ENCODE data around the gene C3orf20.

C3orf20 gene

DNA sequence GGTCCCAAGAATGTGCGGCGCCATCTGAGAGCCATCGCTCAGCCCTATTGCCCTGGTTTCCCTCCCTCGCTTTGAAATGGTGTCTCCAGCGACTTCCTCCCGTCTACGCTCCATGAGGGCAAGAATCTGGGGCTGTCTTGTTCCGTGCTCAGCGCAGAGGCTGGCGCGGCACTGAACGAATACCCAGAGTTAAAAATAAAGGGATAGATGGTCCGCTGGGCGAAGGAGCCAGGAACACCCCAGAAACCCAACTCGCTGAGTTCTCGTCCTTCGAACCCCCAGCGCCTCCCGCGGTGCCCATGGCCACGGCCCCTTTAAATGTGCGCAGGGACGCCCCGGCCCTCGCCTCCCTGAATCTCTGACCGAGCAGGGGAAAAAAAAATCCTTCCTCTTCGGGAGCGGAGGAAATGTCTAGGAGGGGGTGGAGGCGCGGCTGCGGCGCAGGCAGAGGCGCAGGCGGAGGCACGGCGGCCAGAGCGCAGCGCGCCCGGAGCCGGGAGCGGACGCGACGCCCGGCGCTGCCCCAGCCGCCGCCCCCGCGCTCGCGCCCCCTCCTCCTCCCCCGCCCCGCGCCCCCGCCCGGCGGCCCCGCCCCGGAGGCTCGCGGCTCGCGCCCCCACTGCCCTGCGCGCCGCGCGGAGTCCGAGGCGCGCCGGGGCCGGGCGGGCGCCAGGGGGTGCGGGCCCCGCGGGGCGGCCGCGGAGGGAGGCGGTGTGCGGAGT lies 135.3 kb downstream of the C3orf20 start:
- no peaks in the 10 kb centered on the region for H3K36me3 ChIP-seq (ENCODE audit: insufficient read depth, insufficient read length, low read length)
- H3K27me3 ChIP-seq (ENCODE audit: insufficient read depth, insufficient read length) = peaks cover 51% of the 10 kb centered on the region
- peak overlapping the region; percentile 90 for H3K9ac ChIP-seq (ENCODE audit: insufficient read length, low read depth)
- DNase-seq (ENCODE audit: low read depth, low spot score) = no peak
- no peaks in the 10 kb centered on the region for H3K9me3 ChIP-seq (ENCODE audit: insufficient read depth, low read length)
- no peak for TF ChIP-seq YY1 (IDR thresholded peaks at IDR 0.05; ENCODE audit: insufficient read depth, insufficient read length)
- TF ChIP-seq SUZ12 (IDR thresholded peaks at IDR 0.05; ENCODE audit: extremely low read depth, insufficient read depth, insufficient read length) = no peak
- TF ChIP-seq ZNF274 (IDR thresholded peaks at IDR 0.05; ENCODE audit: low read depth, low read length) = no peak
- H3K4me1 ChIP-seq (ENCODE audit: insufficient read depth, insufficient read length) = peaks cover 12% of the 10 kb centered on the region
- peak overlapping the region; percentile 72 for H3K4me3 ChIP-seq (ENCODE audit: insufficient read length, low read depth)

DNA sequence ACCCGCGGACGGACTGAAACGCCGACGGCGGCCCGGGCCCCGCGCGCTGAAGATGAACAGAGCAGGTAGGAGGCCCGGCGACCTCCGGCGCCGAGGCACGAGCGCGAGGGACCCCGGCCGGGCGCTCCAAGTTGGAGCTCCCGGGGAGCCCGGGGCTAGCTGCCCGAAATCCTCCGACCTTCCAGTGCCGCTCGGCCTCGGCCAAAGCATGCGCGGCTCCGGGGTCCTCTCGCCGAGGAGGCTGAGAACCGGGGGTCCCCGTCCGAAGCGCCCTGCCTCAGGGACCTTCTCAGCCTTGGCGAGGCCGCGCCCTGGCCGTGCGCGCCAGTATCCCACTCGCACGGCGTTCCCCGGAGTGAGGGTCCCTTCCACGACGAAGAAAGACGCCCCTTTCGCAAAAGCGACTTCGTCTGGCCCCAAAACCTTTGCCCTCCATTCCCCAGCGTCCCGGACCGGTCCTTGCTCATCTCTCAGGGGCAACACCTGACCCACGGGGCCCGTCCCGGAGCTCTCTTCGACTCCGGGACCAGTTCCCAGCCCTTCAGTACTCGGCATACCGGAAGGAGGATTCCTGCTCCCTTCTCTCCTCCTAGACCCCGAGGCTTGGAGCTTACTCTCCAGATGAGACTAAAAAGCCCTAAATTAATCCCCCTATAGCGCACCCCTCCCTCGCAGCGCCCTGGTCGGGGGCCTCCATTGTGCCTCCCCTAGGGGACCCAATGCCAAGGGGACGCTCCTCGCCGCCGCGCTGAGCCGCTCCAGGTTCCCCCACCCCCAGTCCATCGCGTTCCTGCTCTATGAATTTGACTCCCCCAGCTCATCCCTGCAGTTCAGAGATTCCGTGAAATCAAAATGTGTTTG lies 136.1 kb downstream of the C3orf20 start:
- Histone ChIP-seq H3K9me3 (ENCODE audit: insufficient read depth, low read length) (no peaks in the 10 kb centered on the region), H3K36me3 (ENCODE audit: insufficient read depth, insufficient read length, low read length) (no peaks in the 10 kb centered on the region), H3K4me1 (ENCODE audit: insufficient read depth, insufficient read length) (peaks cover 12% of the 10 kb centered on the region), H3K4me3 (ENCODE audit: insufficient read length, low read depth) (peak overlapping the region; percentile 72), H3K9ac (ENCODE audit: insufficient read length, low read depth) (peak overlapping the region; percentile 90), H3K27me3 (ENCODE audit: insufficient read depth, insufficient read length) (peaks cover 51% of the 10 kb centered on the region)
- no peak for DNase-seq (ENCODE audit: low read depth, low spot score)
- TF ChIP-seq ZNF274 (IDR thresholded peaks at IDR 0.05; ENCODE audit: low read depth, low read length) = no peak
- TF ChIP-seq YY1 (IDR thresholded peaks at IDR 0.05; ENCODE audit: insufficient read depth, insufficient read length) = no peak
- no peak for TF ChIP-seq SUZ12 (IDR thresholded peaks at IDR 0.05; ENCODE audit: extremely low read depth, insufficient read depth, insufficient read length)

DNA sequence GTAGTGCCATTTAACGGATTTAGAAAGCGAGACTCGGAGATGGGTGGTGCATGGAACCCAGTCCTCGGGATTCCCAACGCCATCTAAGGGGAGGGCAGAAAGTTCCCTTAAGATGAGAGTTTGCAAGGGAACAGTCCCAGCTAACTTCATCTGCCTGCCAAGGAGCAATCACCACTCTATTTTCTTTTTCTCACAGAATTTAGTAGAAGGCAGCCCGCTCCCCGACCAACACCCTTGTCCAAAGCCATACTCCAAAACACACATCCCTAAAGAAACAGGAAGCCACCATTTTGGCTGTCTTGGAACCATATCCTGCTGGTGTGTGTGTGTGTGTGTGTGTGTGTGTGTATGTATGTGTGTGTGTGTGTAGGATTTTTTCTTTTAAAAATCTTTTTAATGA lies 136.7 kb downstream of the C3orf20 start:
- TF ChIP-seq SUZ12 (IDR thresholded peaks at IDR 0.05; ENCODE audit: extremely low read depth, insufficient read depth, insufficient read length) (no peak), YY1 (IDR thresholded peaks at IDR 0.05; ENCODE audit: insufficient read depth, insufficient read length) (no peak), ZNF274 (IDR thresholded peaks at IDR 0.05; ENCODE audit: low read depth, low read length) (no peak)
- H3K9me3 ChIP-seq (ENCODE audit: insufficient read depth, low read length) = no peaks in the 10 kb centered on the region
- H3K4me1 ChIP-seq (ENCODE audit: insufficient read depth, insufficient read length) = peaks cover 12% of the 10 kb centered on the region
- peaks cover 51% of the 10 kb centered on the region for H3K27me3 ChIP-seq (ENCODE audit: insufficient read depth, insufficient read length)
- H3K36me3 ChIP-seq (ENCODE audit: insufficient read depth, insufficient read length, low read length) = no peaks in the 10 kb centered on the region
- H3K4me3 ChIP-seq (ENCODE audit: insufficient read length, low read depth) = peak overlapping the region; percentile 72
- H3K9ac ChIP-seq (ENCODE audit: insufficient read length, low read depth) = peak overlapping the region; percentile 90
- no peak for DNase-seq (ENCODE audit: low read depth, low spot score)

DNA sequence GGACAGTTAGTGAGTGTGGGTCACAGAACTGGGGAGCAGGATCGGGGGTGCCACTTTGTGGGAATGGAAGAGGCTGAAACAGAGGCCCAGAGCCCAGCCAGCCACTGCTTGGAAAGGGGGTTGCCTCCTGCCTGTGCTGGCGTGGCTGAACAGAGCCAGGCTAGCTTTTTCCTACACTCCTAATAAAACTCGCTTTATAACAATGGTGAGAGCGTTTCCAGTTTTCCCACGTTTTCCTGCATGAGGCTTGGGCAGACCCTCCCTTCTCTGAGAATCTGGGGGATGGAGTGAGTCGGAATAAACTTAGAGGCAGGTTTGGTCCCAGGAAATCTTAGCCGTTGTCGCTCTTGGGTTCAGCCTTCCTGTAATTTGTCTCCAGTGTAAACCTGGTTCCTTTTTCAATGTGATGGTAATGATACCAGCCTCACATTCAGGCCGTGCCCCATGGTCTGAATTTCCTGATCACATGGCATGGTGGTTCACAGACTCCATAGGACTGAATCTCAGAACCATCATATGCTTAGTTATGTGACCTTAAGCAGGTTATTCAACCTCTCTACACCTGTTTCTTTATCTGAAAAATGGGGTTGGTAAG lies 137.4 kb downstream of the C3orf20 start:
- H3K9ac ChIP-seq (ENCODE audit: insufficient read length, low read depth) = no peak overlapping the region
- peaks cover 12% of the 10 kb centered on the region for H3K4me1 ChIP-seq (ENCODE audit: insufficient read depth, insufficient read length)
- no peak for TF ChIP-seq YY1 (IDR thresholded peaks at IDR 0.05; ENCODE audit: insufficient read depth, insufficient read length)
- no peak for TF ChIP-seq SUZ12 (IDR thresholded peaks at IDR 0.05; ENCODE audit: extremely low read depth, insufficient read depth, insufficient read length)
- no peak for TF ChIP-seq ZNF274 (IDR thresholded peaks at IDR 0.05; ENCODE audit: low read depth, low read length)
- H3K36me3 ChIP-seq (ENCODE audit: insufficient read depth, insufficient read length, low read length) = no peaks in the 10 kb centered on the region
- no peak for DNase-seq (ENCODE audit: low read depth, low spot score)
- H3K9me3 ChIP-seq (ENCODE audit: insufficient read depth, low read length) = no peaks in the 10 kb centered on the region
- no peak overlapping the region for H3K4me3 ChIP-seq (ENCODE audit: insufficient read length, low read depth)
- peaks cover 51% of the 10 kb centered on the region for H3K27me3 ChIP-seq (ENCODE audit: insufficient read depth, insufficient read length)

DNA sequence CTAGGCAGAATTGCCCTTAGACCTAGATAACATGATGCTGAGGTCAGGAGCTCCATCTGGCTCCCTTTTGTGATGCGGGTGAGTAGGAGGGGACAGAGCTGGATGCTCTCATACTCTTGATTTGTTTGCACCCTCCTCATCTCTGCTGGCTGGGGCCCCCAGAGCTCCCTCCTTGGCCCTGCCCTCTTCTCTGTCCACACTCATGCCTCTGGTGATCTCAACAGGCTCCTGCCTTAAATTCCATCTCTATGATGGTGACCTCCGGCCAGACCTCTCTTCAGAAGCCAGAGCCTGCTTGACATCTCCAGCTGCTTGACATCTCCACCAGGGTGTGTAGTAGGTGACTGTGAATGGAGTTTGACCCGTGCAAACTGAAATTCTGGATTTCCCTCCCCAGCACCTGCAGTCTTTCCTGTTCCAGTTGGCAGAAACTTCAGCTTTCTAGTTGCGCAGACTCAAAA lies 139.5 kb downstream of the C3orf20 start:
- DNase-seq (ENCODE audit: low read depth, low spot score) = no peak
- Histone ChIP-seq H3K9me3 (ENCODE audit: insufficient read depth, low read length) (no peaks in the 10 kb centered on the region), H3K9ac (ENCODE audit: insufficient read length, low read depth) (no peak overlapping the region), H3K36me3 (ENCODE audit: insufficient read depth, insufficient read length, low read length) (peaks cover 7% of the 10 kb centered on the region), H3K4me1 (ENCODE audit: insufficient read depth, insufficient read length) (peaks cover 12% of the 10 kb centered on the region), H3K4me3 (ENCODE audit: insufficient read length, low read depth) (no peak overlapping the region), H3K27me3 (ENCODE audit: insufficient read depth, insufficient read length) (peaks cover 30% of the 10 kb centered on the region)
- no peak for TF ChIP-seq ZNF274 (IDR thresholded peaks at IDR 0.05; ENCODE audit: low read depth, low read length)
- TF ChIP-seq YY1 (IDR thresholded peaks at IDR 0.05; ENCODE audit: insufficient read depth, insufficient read length) = no peak
- TF ChIP-seq SUZ12 (IDR thresholded peaks at IDR 0.05; ENCODE audit: extremely low read depth, insufficient read depth, insufficient read length) = no peak

DNA sequence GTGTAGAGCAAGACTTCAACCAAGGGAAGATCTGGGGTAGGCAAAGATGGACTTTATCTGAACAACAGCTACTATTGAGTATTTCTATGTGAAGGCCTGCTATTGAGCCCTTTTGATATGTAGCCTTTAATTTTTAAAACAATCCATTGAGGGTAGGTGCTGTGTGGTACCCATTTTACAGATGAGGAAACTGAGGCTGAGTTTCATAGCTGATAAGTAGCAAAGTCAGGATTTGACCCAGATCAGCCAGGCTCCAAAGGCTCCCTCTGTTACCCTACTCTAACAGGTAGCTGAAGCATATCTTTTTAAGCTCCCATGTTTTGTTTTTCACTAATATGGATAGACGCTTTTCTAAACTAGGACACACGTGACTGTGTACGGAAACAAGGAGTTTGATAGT lies 141.4 kb downstream of the C3orf20 start:
- Histone ChIP-seq H3K4me3 (ENCODE audit: insufficient read length, low read depth) (no peak overlapping the region), H3K9me3 (ENCODE audit: insufficient read depth, low read length) (no peaks in the 10 kb centered on the region), H3K4me1 (ENCODE audit: insufficient read depth, insufficient read length) (peaks cover 10% of the 10 kb centered on the region), H3K27me3 (ENCODE audit: insufficient read depth, insufficient read length) (peaks cover 14% of the 10 kb centered on the region), H3K9ac (ENCODE audit: insufficient read length, low read depth) (no peak overlapping the region), H3K36me3 (ENCODE audit: insufficient read depth, insufficient read length, low read length) (peaks cover 25% of the 10 kb centered on the region)
- no peak for TF ChIP-seq SUZ12 (IDR thresholded peaks at IDR 0.05; ENCODE audit: extremely low read depth, insufficient read depth, insufficient read length)
- TF ChIP-seq ZNF274 (IDR thresholded peaks at IDR 0.05; ENCODE audit: low read depth, low read length) = no peak
- TF ChIP-seq YY1 (IDR thresholded peaks at IDR 0.05; ENCODE audit: insufficient read depth, insufficient read length) = no peak
- no peak for DNase-seq (ENCODE audit: low read depth, low spot score)
